Chondrocyte (in vitro differentiated cells): Measurements from ENCODE around the gene PAK5. TPM values are rescaled to one million over a fixed set of nuclear protein-coding genes. Genes with fewer than 3 reads are reported as not detected.

Source experiments
- DNase-seq: peaks from one replicate; pipeline ENCODE4 v3.0.0; 2021; ENCODE audit warnings: mixed read lengths, low spot score
- H3K27ac Mint-ChIP-seq: one replicate; pipeline ENCODE4 v1.8.0; 2021; ENCODE audit warnings: mild to moderate bottlenecking, moderate library complexity, mixed read lengths; ENCODE audit not compliant: unreplicated experiment
- H3K27me3 Mint-ChIP-seq: 2 replicates; pipeline ENCODE4 v1.8.0; 2021; ENCODE audit warnings: low read depth, mixed read lengths
- H3K36me3 Mint-ChIP-seq: 2 replicates; pipeline ENCODE4 v1.8.0; 2021; ENCODE audit warnings: low read depth, mixed read lengths
- H3K4me1 Mint-ChIP-seq: 2 replicates; pipeline ENCODE4 v1.8.0; 2021; ENCODE audit warnings: low read depth, mild to moderate bottlenecking, mixed read lengths
- H3K4me3 Mint-ChIP-seq: one replicate; pipeline ENCODE4 v1.8.0; 2021; ENCODE audit warnings: mild to moderate bottlenecking, moderate library complexity, mixed read lengths; ENCODE audit not compliant: unreplicated experiment
- H3K9me3 Mint-ChIP-seq: 2 replicates; pipeline ENCODE4 v1.8.0; 2021; ENCODE audit warnings: low read depth, mixed read lengths
- total RNA-seq: library from RNA; stranded (reverse); gene quantifications from 3 replicates; pipeline ENCODE4 v1.2.1, GENCODE V29; 2021
- TF ChIP-seq, protein P1 (sequence below): fragments of 200-600 bp; sonication (generic); IDR thresholded peaks from 2 replicates; pipeline ENCODE4 v1.5.0; 2021; ENCODE audit warnings: antibody characterized with exemption, mild to moderate bottlenecking, moderate library complexity

The PAK5 gene
- total RNA-seq, 1 donor from 2014 or later, result not detected

DNA sequence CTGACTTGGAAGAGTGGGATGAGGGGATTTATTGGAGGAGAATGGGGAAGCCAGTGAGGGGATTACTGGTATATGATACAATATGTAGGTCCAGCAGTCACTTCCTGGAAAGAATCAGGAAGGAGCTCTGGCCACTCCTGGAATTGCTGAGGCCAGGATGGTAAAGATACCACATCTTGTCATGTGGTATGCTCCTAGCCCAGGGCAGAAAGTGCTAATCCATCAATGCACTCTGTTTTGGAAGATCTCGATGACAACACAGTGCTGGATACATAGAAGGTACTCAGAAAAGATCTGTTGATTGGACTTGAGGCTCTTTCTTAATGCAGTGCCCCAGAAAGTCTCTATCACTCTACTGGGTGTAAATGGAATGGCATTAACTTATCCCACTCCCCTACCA is 271.9 kb downstream of the PAK5 start:
- Mint-ChIP-seq H3K4me3 (no peak overlapping the region), H3K4me1 (no peaks in the 10 kb centered on the region), H3K9me3 (peaks cover 3% of the 10 kb centered on the region), H3K36me3 (no peaks in the 10 kb centered on the region), H3K27me3 (peaks cover 49% of the 10 kb centered on the region), H3K27ac (no peak overlapping the region)
- TF ChIP-seq, protein P1, sequence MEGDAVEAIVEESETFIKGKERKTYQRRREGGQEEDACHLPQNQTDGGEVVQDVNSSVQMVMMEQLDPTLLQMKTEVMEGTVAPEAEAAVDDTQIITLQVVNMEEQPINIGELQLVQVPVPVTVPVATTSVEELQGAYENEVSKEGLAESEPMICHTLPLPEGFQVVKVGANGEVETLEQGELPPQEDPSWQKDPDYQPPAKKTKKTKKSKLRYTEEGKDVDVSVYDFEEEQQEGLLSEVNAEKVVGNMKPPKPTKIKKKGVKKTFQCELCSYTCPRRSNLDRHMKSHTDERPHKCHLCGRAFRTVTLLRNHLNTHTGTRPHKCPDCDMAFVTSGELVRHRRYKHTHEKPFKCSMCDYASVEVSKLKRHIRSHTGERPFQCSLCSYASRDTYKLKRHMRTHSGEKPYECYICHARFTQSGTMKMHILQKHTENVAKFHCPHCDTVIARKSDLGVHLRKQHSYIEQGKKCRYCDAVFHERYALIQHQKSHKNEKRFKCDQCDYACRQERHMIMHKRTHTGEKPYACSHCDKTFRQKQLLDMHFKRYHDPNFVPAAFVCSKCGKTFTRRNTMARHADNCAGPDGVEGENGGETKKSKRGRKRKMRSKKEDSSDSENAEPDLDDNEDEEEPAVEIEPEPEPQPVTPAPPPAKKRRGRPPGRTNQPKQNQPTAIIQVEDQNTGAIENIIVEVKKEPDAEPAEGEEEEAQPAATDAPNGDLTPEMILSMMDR, result no peak
- no peak for DNase-seq

DNA sequence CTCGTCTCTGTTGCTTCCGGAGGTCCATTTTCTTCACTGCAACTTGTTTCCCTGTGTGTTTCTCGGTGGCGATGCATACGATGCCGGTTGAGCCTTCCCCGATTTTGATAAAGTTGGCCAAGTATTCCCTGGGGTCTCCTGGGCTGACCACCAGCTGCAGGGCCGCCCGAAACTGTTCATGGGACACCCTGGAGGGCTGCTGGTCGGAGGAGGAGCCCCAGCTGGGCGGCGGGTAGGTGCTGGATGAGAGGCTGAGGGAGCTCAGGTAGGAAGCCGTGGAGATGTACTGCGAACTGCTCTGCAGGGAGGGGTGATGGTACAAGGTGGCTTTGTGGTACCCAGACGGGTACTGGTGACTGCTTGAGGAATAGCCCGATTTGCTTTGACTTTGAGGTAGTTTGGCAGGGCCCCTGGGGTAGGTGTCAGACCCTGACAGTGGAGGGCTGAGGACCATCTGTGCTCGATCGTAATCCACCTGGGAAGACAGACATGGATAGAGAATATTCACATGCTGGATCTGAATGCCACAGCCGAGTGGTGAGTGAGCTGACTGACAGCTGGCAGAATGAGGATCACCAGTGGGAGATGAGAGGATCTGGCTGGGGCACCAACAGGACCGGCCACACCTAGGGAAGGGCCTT is 272.8 kb downstream of the PAK5 start:
- peaks cover 3% of the 10 kb centered on the region for H3K9me3 Mint-ChIP-seq
- no peaks in the 10 kb centered on the region for H3K4me1 Mint-ChIP-seq
- no peak overlapping the region for H3K27ac Mint-ChIP-seq
- H3K36me3 Mint-ChIP-seq, result no peaks in the 10 kb centered on the region
- peak; percentile 72 for DNase-seq
- no peak overlapping the region for H3K4me3 Mint-ChIP-seq
- TF ChIP-seq, protein P1, result no peak
- H3K27me3 Mint-ChIP-seq, result peaks cover 47% of the 10 kb centered on the region

DNA sequence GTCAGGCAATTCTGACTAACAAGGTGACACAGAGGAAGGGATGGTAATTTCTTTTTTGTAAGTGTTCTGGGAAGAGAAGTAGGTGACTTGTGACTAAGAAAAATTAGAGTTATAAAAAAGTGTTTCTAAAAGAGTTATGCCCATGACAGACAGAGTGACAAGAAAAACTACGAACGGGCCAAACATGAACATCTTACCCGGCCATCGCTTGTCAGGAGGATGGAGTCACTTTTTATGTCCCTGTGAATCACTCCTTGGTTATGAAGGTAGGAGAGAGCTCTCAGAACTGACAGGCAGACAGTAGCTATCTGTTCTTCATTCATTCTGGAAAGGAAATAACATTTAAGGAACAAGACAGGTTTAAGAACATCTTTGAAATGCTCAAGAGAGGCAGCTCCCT is 281.5 kb downstream of the PAK5 start:
- Mint-ChIP-seq H3K27me3 (peaks cover 30% of the 10 kb centered on the region), H3K27ac (no peak overlapping the region), H3K4me3 (no peak overlapping the region), H3K4me1 (no peaks in the 10 kb centered on the region), H3K9me3 (peaks cover 6% of the 10 kb centered on the region), H3K36me3 (no peaks in the 10 kb centered on the region)
- TF ChIP-seq, protein P1, result no peak
- DNase-seq, result no peak

DNA sequence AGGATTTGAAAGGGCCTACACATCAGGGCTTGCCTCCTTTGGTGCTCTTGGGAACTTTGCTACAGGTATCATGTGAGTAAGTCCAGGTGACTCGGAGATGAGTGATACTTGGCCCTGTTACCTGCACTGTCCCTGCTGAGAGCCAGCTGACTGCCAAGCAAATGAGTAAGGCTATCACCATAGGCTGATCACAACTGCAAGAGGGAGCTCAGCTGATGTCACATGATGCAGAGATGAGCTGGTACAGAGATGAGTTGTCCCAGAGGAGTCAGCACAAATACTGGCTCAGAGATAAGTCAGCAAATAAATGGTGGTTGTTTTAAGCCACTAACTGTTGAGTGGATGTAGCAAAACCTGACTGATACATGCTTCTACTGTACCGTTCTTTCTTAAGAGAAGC is 283.1 kb downstream of the PAK5 start:
- peaks cover 6% of the 10 kb centered on the region for H3K9me3 Mint-ChIP-seq
- TF ChIP-seq, protein P1, result no peak
- no peak overlapping the region for H3K4me3 Mint-ChIP-seq
- peaks cover 18% of the 10 kb centered on the region for H3K27me3 Mint-ChIP-seq
- H3K27ac Mint-ChIP-seq, result no peak overlapping the region
- H3K36me3 Mint-ChIP-seq, result no peaks in the 10 kb centered on the region
- no peak for DNase-seq
- H3K4me1 Mint-ChIP-seq, result no peaks in the 10 kb centered on the region

DNA sequence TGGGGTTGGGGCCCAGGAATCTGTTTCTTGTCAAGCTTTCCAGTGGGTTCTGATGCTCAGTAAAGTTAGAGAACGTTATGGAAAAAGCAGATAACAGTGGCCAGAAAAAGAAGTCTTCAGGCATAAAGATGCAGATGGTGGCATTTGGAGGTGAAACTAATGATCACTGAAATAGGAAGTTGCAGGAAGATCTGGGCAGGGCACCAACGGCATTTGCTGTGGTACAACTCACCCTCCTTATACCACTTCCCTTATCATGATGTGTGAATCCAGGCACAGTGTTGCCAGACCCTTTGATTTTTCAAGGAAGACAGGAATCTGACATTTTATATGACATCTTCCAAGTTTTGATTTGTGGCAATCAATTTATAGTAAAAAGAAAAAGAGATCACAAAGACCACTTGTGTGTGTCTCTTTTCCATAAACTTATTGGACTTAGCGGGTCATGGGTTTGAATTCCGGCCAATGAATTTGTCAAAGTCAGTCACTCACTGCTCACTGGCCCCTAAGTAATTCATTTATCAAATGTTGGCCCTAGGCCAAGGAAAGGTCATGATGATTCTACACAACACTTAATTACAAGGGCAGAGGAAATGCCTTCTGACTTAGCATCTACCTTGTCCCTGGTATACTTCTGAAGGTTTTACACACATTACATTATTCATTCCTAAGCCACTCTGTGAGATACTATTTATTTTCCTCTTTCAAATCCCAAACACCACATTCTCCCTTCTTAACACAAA is 286.9 kb downstream of the PAK5 start:
- peaks cover 6% of the 10 kb centered on the region for H3K9me3 Mint-ChIP-seq
- DNase-seq, result no peak
- no peak overlapping the region for H3K27ac Mint-ChIP-seq
- TF ChIP-seq, protein P1, result no peak
- peaks cover 18% of the 10 kb centered on the region for H3K27me3 Mint-ChIP-seq
- no peaks in the 10 kb centered on the region for H3K36me3 Mint-ChIP-seq
- H3K4me1 Mint-ChIP-seq, result no peaks in the 10 kb centered on the region
- no peak overlapping the region for H3K4me3 Mint-ChIP-seq
